HEK293 (cell line): Measurements from ENCODE around the gene OPA3.

Experiments
- CTCF ChIP-seq: fragments of 450-650 bp; formaldehyde crosslinking; IDR thresholded peaks from 2 replicates; pipeline ENCODE4 v1.5.1; 2016; ENCODE audit warnings: missing biosample characterization, missing genetic modification characterization
- EGR2 ChIP-seq: fragments of 450-650 bp; formaldehyde crosslinking; IDR thresholded peaks from 2 replicates; pipeline ENCODE4 v1.5.1; 2016; ENCODE audit warnings: low read depth, missing biosample characterization, missing genetic modification characterization
- GLI4 ChIP-seq: fragments of 450-650 bp; formaldehyde crosslinking; IDR thresholded peaks from 2 replicates; pipeline ENCODE4 v1.5.1; 2016; ENCODE audit warnings: missing biosample characterization, missing genetic modification characterization
- KLF8 ChIP-seq: fragments of 450-650 bp; formaldehyde crosslinking; IDR thresholded peaks from 2 replicates; pipeline ENCODE4 v1.5.1; 2016; ENCODE audit warnings: missing biosample characterization, missing genetic modification characterization
- REST ChIP-seq: fragments of 450-650 bp; formaldehyde crosslinking; IDR thresholded peaks from 2 replicates; pipeline ENCODE4 v1.5.1; 2016; ENCODE audit warnings: missing biosample characterization, missing genetic modification characterization
- SP7 ChIP-seq: fragments of 450-650 bp; formaldehyde crosslinking; IDR thresholded peaks from 2 replicates; pipeline ENCODE4 v1.5.1; 2016; ENCODE audit warnings: missing biosample characterization, missing genetic modification characterization
- TCF7L2 ChIP-seq: IDR thresholded peaks from 2 replicates; pipeline ENCODE4 v1.6.1; 2011; ENCODE audit warnings: low read depth, mild to moderate bottlenecking, inconsistent platforms, low read length, moderate library complexity, borderline replicate concordance
- TRIM28 ChIP-seq: IDR thresholded peaks from 2 replicates; pipeline ENCODE4 v1.6.1; 2011; ENCODE audit warnings: low read length, control low read depth, borderline replicate concordance
- ZBTB1 ChIP-seq: fragments of 450-650 bp; formaldehyde crosslinking; IDR thresholded peaks from 2 replicates; pipeline ENCODE4 v1.5.1; 2016; ENCODE audit warnings: missing biosample characterization, missing genetic modification characterization
- ZBTB11 ChIP-seq: fragments of 450-650 bp; formaldehyde crosslinking; conservative IDR thresholded peaks from 2 replicates; pipeline ENCODE4 v1.5.1; 2016; ENCODE audit warnings: low read depth, missing biosample characterization, missing genetic modification characterization
- ZBTB17 ChIP-seq: fragments of 450-650 bp; formaldehyde crosslinking; IDR thresholded peaks from 2 replicates; pipeline ENCODE4 v1.5.1; 2016; ENCODE audit warnings: missing biosample characterization, missing genetic modification characterization
- ZBTB20 ChIP-seq: fragments of 450-650 bp; formaldehyde crosslinking; IDR thresholded peaks from 2 replicates; pipeline ENCODE4 v1.5.1; 2016; ENCODE audit warnings: missing biosample characterization, missing genetic modification characterization
- ZBTB21 ChIP-seq: fragments of 450-650 bp; formaldehyde crosslinking; IDR thresholded peaks from 2 replicates; pipeline ENCODE4 v1.5.1; 2017; ENCODE audit warnings: missing biosample characterization, missing genetic modification characterization
- ZBTB26 ChIP-seq: fragments of 450-650 bp; formaldehyde crosslinking; optimal IDR thresholded peaks from 2 replicates; pipeline ENCODE3; 2016; ENCODE audit warnings: missing biosample characterization, mild to moderate bottlenecking, missing genetic modification characterization
- ZFP69B ChIP-seq: fragments of 450-650 bp; formaldehyde crosslinking; IDR thresholded peaks from 2 replicates; pipeline ENCODE4 v1.5.1; 2016; ENCODE audit warnings: missing biosample characterization, missing genetic modification characterization
- ZNF2 ChIP-seq: fragments of 450-650 bp; formaldehyde crosslinking; IDR thresholded peaks from 2 replicates; pipeline ENCODE4 v1.5.1; 2016; ENCODE audit warnings: missing biosample characterization, missing genetic modification characterization
- ZNF202 ChIP-seq: fragments of 450-650 bp; formaldehyde crosslinking; IDR thresholded peaks from 2 replicates; pipeline ENCODE4 v1.5.1; 2016; ENCODE audit warnings: missing biosample characterization, missing genetic modification characterization, borderline replicate concordance
- ZNF341 ChIP-seq: fragments of 450-650 bp; formaldehyde crosslinking; IDR thresholded peaks from 2 replicates; pipeline ENCODE4; 2016; ENCODE audit warnings: low read depth, missing biosample characterization, missing genetic modification characterization
- ZNF366 ChIP-seq: fragments of 450-650 bp; formaldehyde crosslinking; conservative IDR thresholded peaks from 2 replicates; pipeline ENCODE4 v1.5.1; 2016; ENCODE audit warnings: missing biosample characterization, missing genetic modification characterization
- ZNF423 ChIP-seq: fragments of 450-650 bp; formaldehyde crosslinking; IDR thresholded peaks from 2 replicates; pipeline ENCODE4 v1.5.1; 2016; ENCODE audit warnings: missing biosample characterization, missing genetic modification characterization
- ZNF501 ChIP-seq: fragments of 450-650 bp; formaldehyde crosslinking; IDR thresholded peaks from 2 replicates; pipeline ENCODE4 v1.5.1; 2016; ENCODE audit warnings: missing biosample characterization, missing genetic modification characterization
- ZNF585B ChIP-seq: fragments of 450-650 bp; formaldehyde crosslinking; IDR thresholded peaks from 2 replicates; pipeline ENCODE4 v1.5.1; 2016; ENCODE audit warnings: missing biosample characterization, missing genetic modification characterization
- ZNF677 ChIP-seq: fragments of 450-650 bp; IDR thresholded peaks from 2 replicates; pipeline ENCODE4 v1.5.0; 2018; ENCODE audit warnings: missing biosample characterization, mild to moderate bottlenecking, missing genetic modification characterization, moderate library complexity
- ZNF692 ChIP-seq: fragments of 450-650 bp; formaldehyde crosslinking; IDR thresholded peaks from 2 replicates; pipeline ENCODE4 v1.5.1; 2016; ENCODE audit warnings: missing biosample characterization, missing genetic modification characterization
- ZNF76 ChIP-seq: fragments of 450-650 bp; formaldehyde crosslinking; IDR thresholded peaks from 2 replicates; pipeline ENCODE4; 2016; ENCODE audit warnings: low read depth, missing biosample characterization, missing genetic modification characterization, borderline replicate concordance
- ZNF776 ChIP-seq: fragments of 450-650 bp; formaldehyde crosslinking; IDR thresholded peaks from 2 replicates; pipeline ENCODE4 v1.5.0; 2017; ENCODE audit warnings: missing biosample characterization, missing genetic modification characterization, borderline replicate concordance
- ZSCAN18 ChIP-seq: fragments of 450-650 bp; formaldehyde crosslinking; IDR thresholded peaks from 2 replicates; pipeline ENCODE4 v1.5.1; 2016; ENCODE audit warnings: missing biosample characterization, missing genetic modification characterization

OPA3 gene

GRCh38 chr19:45478454-45479238 lies 106.0 kb downstream of the OPA3 start (continued):
- TF ChIP-seq ZBTB26 (tag by site-specific recombination) (peak; percentile 20), ZFP69B (no peak), ZNF423 (tag by site-specific recombination) (no peak), ZBTB1 (tag by site-specific recombination) (no peak), TCF7L2 (no peak), ZNF585B (no peak), ZSCAN18 (tag by site-specific recombination) (peak; percentile 84; the same call in 1 of the 2 replicates), REST (no peak), ZNF2 (tag by site-specific recombination) (peak; percentile 89), ZNF202 (tag by site-specific recombination) (no peak), ZNF692 (peak; percentile 84; the same call in 1 of the 2 replicates), ZBTB17 (peak; percentile 85), ZBTB11 (tag by site-specific recombination) (no peak), ZNF501 (0 out of 2 replicates have a peak, but pooled peaks have one; percentile 52), ZNF677 (tag by site-specific recombination) (no peak), EGR2 (tag by site-specific recombination) (peak; percentile 37; the same call in 1 of the 2 replicates), SP7 (tag by site-specific recombination) (peak; percentile 73; the same call in 1 of the 2 replicates), GLI4 (tag by site-specific recombination) (0 out of 2 replicates have a peak, but pooled peaks have one; percentile 14), ZNF366 (0 out of 2 replicates have a peak, but pooled peaks have one; percentile 45), ZNF776 (tag by site-specific recombination) (no peak), ZBTB20 (tag by site-specific recombination) (no peak), CTCF (peak; percentile 95), KLF8 (peak; percentile 66), ZNF76 (tag by site-specific recombination) (peak; percentile 98), ZBTB21 (tag by site-specific recombination) (peak; percentile 38), TRIM28 (peak; percentile 78; the same call in 1 of the 2 replicates), ZNF341 (tag by site-specific recombination) (no peak)
